Left lung (tissue), 10 donors: Measurements from ENCODE around the gene ZNF653. TPM values are rescaled to one million over a fixed set of nuclear protein-coding genes. Genes with fewer than 3 reads are reported as not detected.

Experiments
- ATAC-seq: fragments of 200-7000 bp; cut with Tn5 transposase; one replicate; pipeline ENCODE4 v1.9.1; 2020; ENCODE audit warnings: moderate library complexity
- DNase-seq, 4 donors: peaks; one replicate each; pipeline ENCODE4 v3.0.0-alpha.2; 2013 to 2020
- H3K27ac ChIP-seq, 2 donors: fragments of 200-600 bp; sonication (generic) in 1 of 2; one replicate each; pipeline versions ENCODE4 v1.5.0 to v1.8.0; 2020 to 2021
- H3K27me3 ChIP-seq, 2 donors: fragments of 200-600 bp; sonication (generic) in 1 of 2; one replicate each; pipeline versions ENCODE4 v1.5.0 to v1.8.0; 2020 to 2021
- H3K36me3 ChIP-seq, 2 donors: fragments of 200-600 bp; sonication (generic) in 1 of 2; one replicate each; pipeline versions ENCODE4 v1.5.0 to v1.8.0; 2020 to 2021
- H3K4me1 ChIP-seq, 2 donors: fragments of 200-600 bp; one replicate each; pipeline ENCODE4 v1.8.0; 2021
- H3K4me3 ChIP-seq, 2 donors: fragments of 200-600 bp; sonication (generic) in 1 of 2; one replicate each; pipeline versions ENCODE4 v1.5.0 to v1.8.0; 2020 to 2021; ENCODE audit warnings: mild to moderate bottlenecking in 1 of 2
- H3K9me3 ChIP-seq, 2 donors: fragments of 200-600 bp; sonication (generic) in 1 of 2; one replicate each; pipeline versions ENCODE4 v1.5.0 to v1.8.0; 2020 to 2021
- intact Hi-C, 2 donors: fragments of 100-400 bp; cut with DNase I; formaldehyde crosslinking; loops; one replicate each; pipeline versions ENCODE4 v1.11.2 to v1.14.2; 2022
- polyA plus RNA-seq, 6 donors: library from polyadenylated mRNA; unstranded; fragments of 120-200 nt; gene quantifications; one replicate each; pipeline ENCODE4 v1.2.1, GENCODE V29; 2013; ENCODE audit not compliant: insufficient read length in 6 of 6
- total RNA-seq, 2 donors: library from RNA; stranded (reverse); fragmentation: NEBNext Ultra II Directional; extraction: Animal tissue kit (Norgen Biotek cat#: 25700); gene quantifications; one replicate each; pipeline ENCODE4 v1.2.1, GENCODE V29; 2021
- TF ChIP-seq, protein P1 (sequence below), 2 donors: fragments of 200-600 bp; sonication (generic) in 1 of 2; IDR thresholded peaks; one replicate each; pipeline versions ENCODE4 v1.5.0 to v1.8.0; 2021; ENCODE audit warnings: antibody characterized with exemption in 2 of 2
- donor health status: DM: no; HTN: yes; CAD: no.
- donor health status: DM: no; HTN: no; CAD: no.

Gene ZNF653
- total and polyA plus RNA-seq, 8 donors: 7.3 to 10.1 (median 8.3) TPM

DNA sequence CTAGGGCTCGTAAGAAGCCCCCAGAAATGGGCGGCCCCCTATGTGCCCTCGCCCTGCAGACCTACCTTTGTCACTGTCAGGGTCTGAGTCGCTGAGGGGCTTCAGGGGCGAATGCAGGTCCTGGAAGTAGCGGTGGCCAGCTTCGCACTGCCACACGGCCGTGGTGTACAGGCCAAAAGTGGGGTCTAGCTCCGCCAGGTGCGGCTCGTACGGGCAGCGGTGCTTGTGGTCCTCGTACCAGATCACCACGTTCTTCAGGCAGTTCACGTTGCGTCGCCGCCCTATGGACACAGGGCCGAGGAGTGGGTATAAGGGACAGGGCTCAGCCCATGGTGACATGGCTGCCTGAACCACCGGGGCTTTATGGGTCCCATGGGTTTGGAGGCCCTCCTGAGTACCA is 9.8 kb downstream of the ZNF653 start:
- peaks cover 0 to 62% of the 10 kb centered on the region in 2 donors for H3K36me3 ChIP-seq
- no peaks in the 10 kb centered on the region for H3K4me1 ChIP-seq
- intact Hi-C loops: no loop called here
- H3K4me3 ChIP-seq: no peak overlapping the region
- H3K9me3 ChIP-seq: no peaks in the 10 kb centered on the region
- H3K27ac ChIP-seq: no peak overlapping the region
- TF ChIP-seq, protein P1, sequence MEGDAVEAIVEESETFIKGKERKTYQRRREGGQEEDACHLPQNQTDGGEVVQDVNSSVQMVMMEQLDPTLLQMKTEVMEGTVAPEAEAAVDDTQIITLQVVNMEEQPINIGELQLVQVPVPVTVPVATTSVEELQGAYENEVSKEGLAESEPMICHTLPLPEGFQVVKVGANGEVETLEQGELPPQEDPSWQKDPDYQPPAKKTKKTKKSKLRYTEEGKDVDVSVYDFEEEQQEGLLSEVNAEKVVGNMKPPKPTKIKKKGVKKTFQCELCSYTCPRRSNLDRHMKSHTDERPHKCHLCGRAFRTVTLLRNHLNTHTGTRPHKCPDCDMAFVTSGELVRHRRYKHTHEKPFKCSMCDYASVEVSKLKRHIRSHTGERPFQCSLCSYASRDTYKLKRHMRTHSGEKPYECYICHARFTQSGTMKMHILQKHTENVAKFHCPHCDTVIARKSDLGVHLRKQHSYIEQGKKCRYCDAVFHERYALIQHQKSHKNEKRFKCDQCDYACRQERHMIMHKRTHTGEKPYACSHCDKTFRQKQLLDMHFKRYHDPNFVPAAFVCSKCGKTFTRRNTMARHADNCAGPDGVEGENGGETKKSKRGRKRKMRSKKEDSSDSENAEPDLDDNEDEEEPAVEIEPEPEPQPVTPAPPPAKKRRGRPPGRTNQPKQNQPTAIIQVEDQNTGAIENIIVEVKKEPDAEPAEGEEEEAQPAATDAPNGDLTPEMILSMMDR (IDR thresholded peaks at IDR 0.05): no peak
- no peak for ATAC-seq
- DNase-seq: no peak
- no peaks in the 10 kb centered on the region for H3K27me3 ChIP-seq

DNA sequence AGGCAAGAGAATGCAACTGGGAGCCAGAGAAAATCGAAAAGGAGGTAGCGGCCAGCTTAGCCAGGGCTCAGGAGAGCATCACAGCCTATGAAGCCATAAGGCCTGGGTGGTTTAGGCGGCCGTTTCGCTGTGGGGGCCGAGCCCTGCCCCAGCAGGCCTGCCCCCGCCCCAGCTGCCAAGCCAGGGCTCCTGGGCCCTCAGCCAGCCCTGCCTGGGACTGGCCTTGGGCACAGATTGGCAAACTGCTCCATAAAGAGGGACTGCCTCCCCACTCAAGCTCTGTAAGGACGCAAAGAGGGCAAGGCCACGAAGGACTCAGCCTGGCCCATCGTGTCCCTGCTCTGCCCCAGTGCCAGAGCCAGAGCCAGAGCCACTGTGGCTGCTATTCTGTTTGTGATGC is 10.2 kb downstream of the ZNF653 start:
- Histone ChIP-seq H3K36me3 (peaks cover 0 to 66% of the 10 kb centered on the region in 2 donors), H3K4me1 (no peaks in the 10 kb centered on the region), H3K27me3 (no peaks in the 10 kb centered on the region), H3K4me3 (no peak overlapping the region), H3K27ac (no peak overlapping the region), H3K9me3 (no peaks in the 10 kb centered on the region)
- DNase-seq (no peak), ATAC-seq (no peak)
- TF ChIP-seq, protein P1 (IDR thresholded peaks at IDR 0.05): no peak
- intact Hi-C loops: no loop called here

DNA sequence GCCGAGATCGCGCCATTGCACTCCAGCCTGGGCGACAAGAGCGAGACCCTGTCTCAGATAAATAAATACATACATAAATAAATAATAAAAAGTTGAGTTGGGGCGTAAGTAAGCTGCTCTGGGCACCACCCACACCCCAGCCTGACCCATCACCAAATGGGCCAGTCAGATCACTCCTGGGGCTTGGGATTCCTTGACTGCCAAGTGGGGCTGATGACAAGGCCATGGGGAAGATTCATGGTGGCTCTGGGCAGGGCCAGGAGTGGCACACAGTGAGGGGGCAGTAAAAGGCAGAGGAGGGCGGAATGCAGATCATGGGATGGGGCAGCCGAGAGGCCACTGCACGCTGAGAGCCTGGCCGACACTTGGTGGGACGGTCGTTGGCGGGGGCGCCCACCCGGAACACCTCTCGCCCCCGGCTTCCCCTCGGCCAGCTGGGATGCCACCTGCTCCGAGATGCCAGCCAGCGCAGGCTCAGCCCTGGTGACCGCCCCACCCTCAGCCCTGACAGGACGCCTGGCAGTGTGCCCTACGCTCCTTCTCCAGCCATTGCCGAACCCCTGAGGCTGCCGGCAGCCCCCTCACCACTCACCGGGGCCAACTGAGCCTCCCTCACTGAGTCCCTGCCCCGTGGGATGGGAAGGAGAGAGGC is 10.9 kb downstream of the ZNF653 start:
- no peak for ATAC-seq
- Histone ChIP-seq H3K4me3 (no peak overlapping the region), H3K27me3 (no peaks in the 10 kb centered on the region), H3K4me1 (no peaks in the 10 kb centered on the region), H3K27ac (no peak overlapping the region), H3K36me3 (peaks cover 0 to 73% of the 10 kb centered on the region in 2 donors), H3K9me3 (no peaks in the 10 kb centered on the region)
- TF ChIP-seq, protein P1 (IDR thresholded peaks at IDR 0.05): no peak
- intact Hi-C loops: no loop called here
- no peak for DNase-seq

DNA sequence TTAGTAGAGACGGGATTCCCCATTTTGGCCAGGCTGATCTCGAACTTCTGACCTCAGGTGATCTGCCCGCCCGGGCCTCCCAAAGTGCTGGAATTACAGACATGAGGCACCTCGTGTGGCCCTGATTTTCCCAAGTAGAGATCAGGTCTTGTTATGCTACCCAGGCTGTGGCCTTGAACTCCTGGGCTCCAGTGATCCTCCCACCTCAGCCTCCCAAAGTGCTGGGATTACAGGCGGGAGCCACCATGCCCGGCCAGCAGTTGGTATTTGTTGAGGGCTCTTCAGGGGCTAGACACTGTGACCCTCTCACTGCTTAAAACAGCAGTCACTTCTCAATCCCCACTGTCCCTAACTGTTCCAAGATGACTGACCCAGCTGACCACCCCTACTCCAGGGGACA is 16.3 kb downstream of the ZNF653 start:
- TF ChIP-seq, protein P1 (IDR thresholded peaks at IDR 0.05): no peak
- ATAC-seq: no peak

DNA sequence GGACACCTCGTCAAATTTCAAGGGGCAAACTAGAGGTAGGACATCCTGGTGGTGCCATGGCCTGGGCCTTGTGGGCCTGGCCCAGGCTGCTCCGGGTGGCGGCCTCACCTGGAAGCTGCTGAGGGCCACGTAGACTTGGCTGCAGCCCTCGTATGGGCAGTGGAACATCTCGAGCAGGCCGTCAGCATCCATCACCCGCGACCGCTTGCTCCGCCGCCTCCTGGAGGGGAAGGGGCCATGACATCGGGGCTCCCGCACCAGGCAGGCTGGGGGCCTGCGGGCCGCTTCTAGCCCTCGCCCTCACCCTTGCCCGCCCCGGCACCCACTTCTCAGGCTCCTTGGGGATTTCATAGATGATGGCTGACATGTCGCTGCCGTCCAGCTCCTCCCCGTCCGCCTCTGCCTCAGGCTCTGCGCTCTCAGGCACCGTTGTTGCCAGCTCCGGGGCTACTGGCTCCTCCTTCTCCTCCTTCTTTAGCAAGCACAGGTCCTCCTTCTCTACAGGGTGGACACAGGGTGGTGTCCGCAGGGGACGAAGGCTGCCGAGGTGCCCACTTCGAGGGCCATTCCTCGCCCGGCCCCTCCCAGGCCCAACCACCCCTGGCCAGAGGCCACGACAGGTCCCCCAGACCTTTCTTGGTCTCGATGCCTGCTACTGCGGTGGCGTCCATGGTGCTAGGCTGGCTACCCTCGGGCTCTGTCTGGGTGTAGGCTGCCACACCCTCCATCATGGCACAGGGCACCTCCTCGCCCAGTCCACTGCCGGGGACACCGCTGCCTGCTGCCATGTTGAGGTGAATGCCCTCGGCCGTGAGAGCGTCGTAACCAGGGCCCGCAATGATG is 18.8 kb downstream of the ZNF653 start:
- ATAC-seq (no peak), DNase-seq (no peak)
- intact Hi-C loops: no loop called here

More for the DNA sequence above, 16.3 kb downstream of the ZNF653 start:
- H3K27ac ChIP-seq: no peak overlapping the region
- H3K4me1 ChIP-seq: no peaks in the 10 kb centered on the region
- DNase-seq: no peak
- H3K4me3 ChIP-seq: no peak overlapping the region
- no peaks in the 10 kb centered on the region for H3K27me3 ChIP-seq
- intact Hi-C loops: no loop called here
- peaks cover 0 to 66% of the 10 kb centered on the region in 2 donors for H3K36me3 ChIP-seq
- H3K9me3 ChIP-seq: no peaks in the 10 kb centered on the region

More for the DNA sequence above, 18.8 kb downstream of the ZNF653 start:
- TF ChIP-seq, protein P1 (IDR thresholded peaks at IDR 0.05): no peak
- Histone ChIP-seq H3K36me3 (peaks cover 0 to 55% of the 10 kb centered on the region in 2 donors), H3K4me3 (no peak overlapping the region), H3K27ac (no peak overlapping the region), H3K9me3 (no peaks in the 10 kb centered on the region), H3K27me3 (peaks cover 12 to 21% of the 10 kb centered on the region in 2 donors), H3K4me1 (peaks cover 9 to 17% of the 10 kb centered on the region in 2 donors)
